Vagina (tissue), 2 donors: ENCODE data around the gene CALML5. TPM values are rescaled to one million over a fixed set of nuclear protein-coding genes. Genes with fewer than 3 reads are reported as not detected.
A peak's percentile ranks its signal among the peaks of the same experiment; 100 is the strongest.

Experiments used
- DNase-seq, 2 donors: peaks; one replicate each; pipeline ENCODE4 v3.0.0-alpha.2; 2017; ENCODE audit errors: extremely low spot score in 2 of 2
- H3K27ac ChIP-seq: fragments of 200-600 bp; sonication (generic); one replicate; pipeline ENCODE4 v1.5.1; 2019
- H3K27me3 ChIP-seq: fragments of 200-600 bp; sonication (generic); one replicate; pipeline ENCODE4 v1.5.1; 2019
- H3K36me3 ChIP-seq, 2 donors: fragments of 200-600 bp; sonication (generic); one replicate each; pipeline ENCODE4 v1.5.1; 2017 to 2019
- H3K4me1 ChIP-seq: fragments of 200-600 bp; sonication (generic); one replicate; pipeline ENCODE4 v1.5.1; 2019
- H3K4me3 ChIP-seq, 2 donors: fragments of 200-600 bp; sonication (generic); 1 replicate in 1 of 2; 2 replicates in 1 of 2; pipeline ENCODE4 v1.5.1; 2016 to 2019
- H3K9me3 ChIP-seq: fragments of 200-600 bp; sonication (generic); one replicate; pipeline ENCODE4 v1.5.1; 2019
- POLR2A ChIP-seq, 2 donors: fragments of 450-650 bp; IDR thresholded peaks; one replicate each; pipeline ENCODE4 v1.6.1; 2017; ENCODE audit warnings: antibody characterized with exemption in 2 of 2, mild to moderate bottlenecking in 2 of 2, moderate library complexity in 2 of 2
- POLR2AphosphoS5 ChIP-seq, 2 donors: sonication (generic); formaldehyde crosslinking; IDR thresholded peaks; one replicate each; pipeline ENCODE4 v1.9.0; 2017; ENCODE audit warnings: antibody characterized with exemption in 2 of 2, mild to moderate bottlenecking in 2 of 2, low read depth in 1 of 2; ENCODE audit not compliant: insufficient read depth in 1 of 2
- intact Hi-C: fragments of 100-400 bp; cut with DNase I; formaldehyde crosslinking; loops from one replicate; pipeline ENCODE4 v1.15.1; 2023
- total RNA-seq: library from RNA; depleted of rRNA; stranded (reverse); fragments of >200 nt; gene quantifications from one replicate; pipeline ENCODE4 v1.2.3, GENCODE V29; 2016
- TF ChIP-seq, protein P1 (sequence below), 3 experiments: fragments of 450-650 bp in 2 of 3; fragments of 200-600 bp in 1 of 3; sonication (generic) in 1 of 3; IDR thresholded peaks; one replicate each; pipeline ENCODE4 v1.5.1; 2017 to 2019; ENCODE audit warnings: antibody characterized with exemption in 3 of 3, mild to moderate bottlenecking in 2 of 3, moderate library complexity in 2 of 3

Gene CALML5
- total RNA-seq, 1 donor from 2014 or later = 102 TPM

- peak overlapping the region; percentile 14 for H3K27ac ChIP-seq
- DNase-seq = no peak
- H3K9me3 ChIP-seq = no peaks in the 10 kb centered on the region
- peaks cover 17% of the 10 kb centered on the region for H3K4me1 ChIP-seq
- no peak for TF ChIP-seq POLR2AphosphoS5 (IDR thresholded peaks at IDR 0.05; ENCODE audit: insufficient read depth in 1 of 2, low read depth in 1 of 2)
- no peaks in the 10 kb centered on the region for H3K36me3 ChIP-seq
- intact Hi-C loops = loop anchor here (10.0 kb wide), 2 partner anchors 85 to 95 kb away; no protein-coding TSS in a partner anchor
- H3K27me3 ChIP-seq = no peaks in the 10 kb centered on the region
- no peak overlapping the region for H3K4me3 ChIP-seq
Measured at GRCh38 chr10:5529702-5530411, 30.5 kb upstream of the CALML5 start.

- Histone ChIP-seq H3K9me3 (no peaks in the 10 kb centered on the region), H3K27ac (no peak overlapping the region), H3K36me3 (no peaks in the 10 kb centered on the region), H3K27me3 (no peaks in the 10 kb centered on the region), H3K4me3 (no peak overlapping the region), H3K4me1 (peaks cover 10% of the 10 kb centered on the region)
- intact Hi-C loops = no loop called here
- TF ChIP-seq POLR2AphosphoS5 (IDR thresholded peaks at IDR 0.05; ENCODE audit: insufficient read depth in 1 of 2, low read depth in 1 of 2) = no peak
- TF ChIP-seq, protein P1, sequence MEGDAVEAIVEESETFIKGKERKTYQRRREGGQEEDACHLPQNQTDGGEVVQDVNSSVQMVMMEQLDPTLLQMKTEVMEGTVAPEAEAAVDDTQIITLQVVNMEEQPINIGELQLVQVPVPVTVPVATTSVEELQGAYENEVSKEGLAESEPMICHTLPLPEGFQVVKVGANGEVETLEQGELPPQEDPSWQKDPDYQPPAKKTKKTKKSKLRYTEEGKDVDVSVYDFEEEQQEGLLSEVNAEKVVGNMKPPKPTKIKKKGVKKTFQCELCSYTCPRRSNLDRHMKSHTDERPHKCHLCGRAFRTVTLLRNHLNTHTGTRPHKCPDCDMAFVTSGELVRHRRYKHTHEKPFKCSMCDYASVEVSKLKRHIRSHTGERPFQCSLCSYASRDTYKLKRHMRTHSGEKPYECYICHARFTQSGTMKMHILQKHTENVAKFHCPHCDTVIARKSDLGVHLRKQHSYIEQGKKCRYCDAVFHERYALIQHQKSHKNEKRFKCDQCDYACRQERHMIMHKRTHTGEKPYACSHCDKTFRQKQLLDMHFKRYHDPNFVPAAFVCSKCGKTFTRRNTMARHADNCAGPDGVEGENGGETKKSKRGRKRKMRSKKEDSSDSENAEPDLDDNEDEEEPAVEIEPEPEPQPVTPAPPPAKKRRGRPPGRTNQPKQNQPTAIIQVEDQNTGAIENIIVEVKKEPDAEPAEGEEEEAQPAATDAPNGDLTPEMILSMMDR (IDR thresholded peaks at IDR 0.05) = no peak
- no peak for TF ChIP-seq POLR2A (IDR thresholded peaks at IDR 0.05)
- no peak for DNase-seq
Measured at GRCh38 chr10:5528989-5529701, 29.8 kb upstream of the CALML5 start.

DNA sequence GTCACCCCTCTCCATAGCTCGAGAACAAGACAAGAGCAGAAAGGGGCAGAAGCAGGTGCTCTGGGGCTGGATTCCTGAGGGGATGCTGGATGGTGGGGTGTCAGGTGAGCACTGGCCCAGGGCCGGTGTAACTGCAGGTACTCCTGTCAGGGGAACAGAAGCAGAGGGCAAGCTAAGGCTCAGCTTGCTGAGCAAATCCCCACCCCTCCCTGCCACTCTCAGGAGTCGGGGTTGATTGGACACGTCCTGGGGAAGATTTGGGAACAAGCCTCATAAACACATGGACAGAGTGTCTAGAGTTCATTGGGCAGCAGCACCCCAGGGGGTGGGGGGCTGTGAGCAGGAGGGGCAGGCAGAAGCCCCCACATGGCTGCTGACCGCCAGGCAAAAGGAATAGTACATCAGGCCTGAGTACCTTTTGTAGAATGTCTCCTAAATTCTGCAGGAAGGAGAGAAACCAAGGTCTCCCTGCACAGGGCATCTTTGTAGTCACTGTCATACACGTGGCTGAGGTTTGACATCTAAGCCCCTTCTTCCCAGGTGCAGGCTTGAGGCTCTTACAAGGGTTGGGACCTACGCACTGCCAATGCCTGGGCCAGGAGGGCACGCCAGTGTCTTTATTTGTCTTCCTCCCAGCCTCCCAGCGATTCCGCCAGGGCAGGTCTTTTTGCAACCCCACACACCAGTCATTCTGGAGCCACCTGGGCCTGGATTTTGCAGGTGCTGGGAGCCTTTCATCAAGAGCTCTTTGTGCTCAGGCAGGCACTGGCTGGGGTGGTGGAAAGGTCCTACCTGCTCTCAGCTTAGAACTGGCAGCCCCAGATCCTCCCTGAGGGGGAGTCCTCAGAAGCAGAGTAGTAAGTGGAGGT is 28.2 kb upstream of the CALML5 start:
- H3K4me1 ChIP-seq = peaks cover 7% of the 10 kb centered on the region
- TF ChIP-seq POLR2A (IDR thresholded peaks at IDR 0.05) (no peak), POLR2AphosphoS5 (IDR thresholded peaks at IDR 0.05; ENCODE audit: insufficient read depth in 1 of 2, low read depth in 1 of 2) (no peak)
- TF ChIP-seq, protein P1 (IDR thresholded peaks at IDR 0.05) = no peak
- H3K27ac ChIP-seq = no peak overlapping the region
- no peaks in the 10 kb centered on the region for H3K27me3 ChIP-seq
- intact Hi-C loops = no loop called here
- no peak for DNase-seq
- no peak overlapping the region for H3K4me3 ChIP-seq
- no peaks in the 10 kb centered on the region for H3K36me3 ChIP-seq
- H3K9me3 ChIP-seq = no peaks in the 10 kb centered on the region

GRCh38 chr10:5526691-5527331 is 27.4 kb upstream of the CALML5 start:
- H3K4me3 ChIP-seq = peak overlapping the region in 1 of 2 donors; percentile 39
- H3K27ac ChIP-seq = no peak overlapping the region
- intact Hi-C loops = no loop called here
- TF ChIP-seq, protein P1 (IDR thresholded peaks at IDR 0.05) = no peak
- TF ChIP-seq POLR2A (IDR thresholded peaks at IDR 0.05) = no peak
- TF ChIP-seq POLR2AphosphoS5 (IDR thresholded peaks at IDR 0.05; ENCODE audit: insufficient read depth in 1 of 2, low read depth in 1 of 2) = no peak
- DNase-seq = no peak
- no peaks in the 10 kb centered on the region for H3K36me3 ChIP-seq
- H3K27me3 ChIP-seq = no peaks in the 10 kb centered on the region
- H3K9me3 ChIP-seq = no peaks in the 10 kb centered on the region
- peaks cover 7% of the 10 kb centered on the region for H3K4me1 ChIP-seq
